ENCODE data around the gene SORCS2.

The SORCS2 gene

DNA sequence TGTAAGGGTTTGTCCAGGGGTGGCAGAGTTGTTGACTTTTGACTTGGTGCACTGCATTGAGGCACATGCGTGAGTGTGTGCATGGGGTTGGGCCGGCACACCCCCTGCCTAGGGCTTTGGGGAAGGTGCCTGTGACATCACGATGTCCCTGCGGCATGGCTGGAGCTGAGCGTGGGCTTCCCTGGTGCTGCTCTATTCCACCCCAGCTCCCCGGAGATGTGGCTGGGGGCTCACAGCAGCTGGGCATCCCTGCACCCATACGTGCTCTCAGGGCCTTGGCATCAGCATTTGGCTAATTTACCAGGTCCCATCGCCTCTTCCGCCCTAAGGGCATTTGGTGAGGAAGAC, 236.7 kb downstream of the SORCS2 start:
- DNase-seq (ENCODE audit: low spot score): no peak

GRCh38 chr4:7429601-7430078, 237.3 kb downstream of the SORCS2 start:
- DNase-seq (ENCODE audit: low spot score): no peak

DNA sequence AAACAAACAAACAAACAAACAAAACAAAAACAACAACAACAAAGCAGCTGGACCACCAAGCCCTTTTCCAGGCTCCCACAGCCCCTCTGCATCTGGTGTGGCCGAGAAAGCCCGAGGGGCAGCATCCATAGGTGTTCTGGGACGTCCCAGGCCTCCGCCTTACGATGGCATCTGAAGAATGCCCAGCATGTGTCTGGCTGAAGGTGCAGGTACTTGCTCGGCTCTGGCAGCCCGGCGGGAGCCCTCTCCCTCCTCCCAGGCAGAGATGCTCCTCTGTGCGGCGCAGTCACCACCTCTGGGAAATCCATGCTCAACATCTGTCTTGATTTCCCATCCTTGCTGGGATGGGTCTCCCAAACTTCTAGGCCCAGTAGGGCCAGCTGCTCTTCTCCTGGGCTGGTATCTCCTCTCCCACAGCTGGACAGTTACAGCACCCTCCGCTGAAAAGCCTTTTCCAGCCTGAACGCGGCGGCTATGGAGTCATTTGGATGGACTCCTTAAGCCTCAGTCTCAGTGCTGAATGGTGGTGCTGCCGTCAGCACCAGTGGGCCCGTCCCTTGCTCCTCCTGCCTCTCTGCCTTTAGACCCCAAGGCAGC, 238.1 kb downstream of the SORCS2 start:
- no peak for DNase-seq (ENCODE audit: low spot score)

GRCh38 chr4:7430965-7431695, 238.8 kb downstream of the SORCS2 start:
- DNase-seq (ENCODE audit: low spot score): no peak

DNA sequence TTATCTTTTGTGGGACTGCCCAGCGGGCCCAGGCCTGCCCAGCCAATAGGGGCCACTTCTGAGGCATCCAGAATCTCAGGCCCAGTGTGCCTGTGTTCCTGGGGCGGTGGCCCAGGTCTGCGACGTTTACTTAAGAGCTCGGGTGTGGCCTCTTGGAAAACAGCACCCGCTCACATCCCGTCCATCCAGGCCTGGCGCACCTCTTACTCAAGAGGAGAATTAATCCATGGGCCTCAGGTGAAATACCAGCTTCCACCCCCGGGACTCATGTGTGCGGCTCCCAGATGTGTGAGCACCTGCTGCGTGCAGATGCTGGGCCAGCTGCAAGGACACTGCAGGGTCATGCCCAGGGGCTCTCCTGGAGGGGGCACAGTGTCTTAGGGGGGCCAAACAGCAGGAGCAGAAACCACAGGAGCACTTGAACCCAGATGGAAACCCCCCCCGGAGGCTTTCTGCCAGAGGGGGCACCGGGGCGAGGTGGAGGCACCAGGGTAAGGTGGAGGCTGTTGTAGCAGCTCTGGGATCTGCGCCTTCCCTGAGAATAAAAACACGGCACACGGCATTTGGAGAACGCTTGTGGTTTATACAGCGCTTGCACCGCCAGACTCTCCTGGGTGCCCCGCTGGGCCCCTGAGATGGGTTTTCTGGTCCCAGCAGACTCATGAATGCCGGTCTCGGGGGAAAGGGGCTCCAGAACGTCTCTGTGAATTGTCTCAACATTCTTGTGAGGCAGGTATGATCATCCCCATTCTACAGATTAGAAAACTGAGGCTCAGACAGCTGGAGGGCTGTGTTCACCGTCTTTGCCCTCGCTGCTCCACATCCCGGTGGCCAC, 239.6 kb downstream of the SORCS2 start:
- DNase-seq (ENCODE audit: low spot score): no peak

- DNase-seq (ENCODE audit: low spot score): no peak
These were observed 240.4 kb downstream of the SORCS2 start for GRCh38 chr4:7432531-7433375.

DNA sequence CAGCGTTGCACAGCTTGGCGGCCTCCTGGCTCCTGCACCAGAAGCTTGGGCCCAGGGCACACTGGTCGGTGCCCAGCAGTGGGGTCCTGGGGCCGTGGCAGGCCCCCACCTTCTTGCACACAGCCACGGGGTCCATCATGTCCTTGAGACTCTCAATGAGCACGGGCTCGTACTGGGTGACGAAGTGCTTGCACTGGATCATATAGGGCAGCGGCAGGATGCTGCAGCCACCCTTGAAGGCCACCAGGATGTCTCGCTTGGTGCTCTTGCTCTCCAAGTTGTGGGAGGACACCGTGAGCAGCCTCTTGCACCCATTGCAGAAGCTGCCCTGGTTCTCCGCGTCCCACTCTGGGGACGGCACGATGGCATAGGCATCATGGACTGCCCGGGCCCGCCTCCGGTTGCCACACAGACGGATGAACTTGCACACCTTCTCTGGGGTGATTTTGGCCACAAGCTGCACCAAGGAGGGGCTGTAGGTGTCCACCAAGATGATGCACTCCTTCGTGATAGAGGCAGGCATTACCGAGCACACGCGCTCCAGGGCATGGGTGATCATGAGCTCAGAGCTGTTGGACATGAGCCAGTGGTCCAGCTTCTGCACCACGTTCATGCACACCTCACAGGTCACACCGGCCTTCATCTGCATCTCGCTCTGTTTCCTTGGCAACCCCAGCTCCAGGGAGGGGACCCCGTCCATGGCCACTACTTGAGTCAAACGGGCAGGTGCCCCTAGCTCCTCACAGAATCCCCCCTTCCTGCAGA, 241.2 kb downstream of the SORCS2 start:
- no peak for DNase-seq (ENCODE audit: low spot score)

DNA sequence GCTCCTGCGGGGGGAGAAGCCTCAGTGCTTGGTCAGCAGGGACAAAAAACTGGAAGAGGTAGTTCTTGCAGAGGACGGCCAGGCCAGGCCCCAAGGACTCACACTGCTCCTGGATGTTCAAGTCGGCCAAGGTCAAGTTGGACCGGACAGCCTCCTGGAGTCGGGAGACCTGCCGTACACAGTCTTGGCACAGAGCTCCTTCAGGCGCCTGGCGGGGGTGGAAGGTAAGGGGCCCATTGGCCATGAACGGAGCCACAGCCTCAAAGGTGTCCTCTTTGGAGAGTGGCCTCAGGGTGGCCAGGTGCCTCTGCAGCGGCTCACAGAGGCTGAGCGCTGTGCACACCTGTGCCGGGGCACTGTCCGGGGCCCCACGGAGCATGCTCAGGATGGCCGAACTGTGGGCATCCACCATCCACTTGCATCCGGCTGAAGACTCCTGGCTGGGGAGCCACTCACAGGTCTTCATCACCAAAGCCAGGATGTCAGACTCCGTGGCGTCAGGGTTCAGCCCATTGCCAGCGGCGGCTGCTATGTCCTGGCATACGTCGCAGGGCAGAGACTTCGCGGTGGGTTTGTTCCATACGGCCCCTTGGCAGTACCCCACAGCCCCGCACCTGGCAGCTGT, 241.9 kb downstream of the SORCS2 start:
- no peak for DNase-seq (ENCODE audit: low spot score)

DNA sequence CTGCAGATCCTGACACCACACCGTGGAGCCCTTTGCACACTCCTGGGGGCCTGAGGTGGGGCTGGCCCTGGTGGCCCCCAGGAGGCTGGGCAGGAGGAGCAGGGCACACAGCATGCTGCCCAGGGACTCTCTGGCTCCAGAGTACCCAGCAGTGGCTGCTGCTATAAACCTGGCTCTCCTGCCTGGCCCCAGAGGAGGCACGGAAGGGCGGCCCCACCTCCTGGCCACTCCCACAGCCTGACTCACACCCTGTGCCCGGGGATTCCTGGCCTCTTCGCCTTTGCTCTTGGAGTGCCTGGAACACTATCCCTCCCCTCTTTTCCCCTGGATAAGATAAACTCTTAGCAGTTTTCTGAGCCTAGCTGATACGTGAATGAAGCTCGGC, 242.4 kb downstream of the SORCS2 start, which contains the start of gene PSAPL1:
Gene PSAPL1, minus strand, starts transcription at position 165 of the 385 bp plus-strand sequence. Its CDS starts 51 bp downstream, at position 114.
- DNase-seq (ENCODE audit: low spot score): peak; percentile 63

GRCh38 chr4:7435471-7436061, 243.2 kb downstream of the SORCS2 start:
- DNase-seq (ENCODE audit: low spot score): no peak

DNA sequence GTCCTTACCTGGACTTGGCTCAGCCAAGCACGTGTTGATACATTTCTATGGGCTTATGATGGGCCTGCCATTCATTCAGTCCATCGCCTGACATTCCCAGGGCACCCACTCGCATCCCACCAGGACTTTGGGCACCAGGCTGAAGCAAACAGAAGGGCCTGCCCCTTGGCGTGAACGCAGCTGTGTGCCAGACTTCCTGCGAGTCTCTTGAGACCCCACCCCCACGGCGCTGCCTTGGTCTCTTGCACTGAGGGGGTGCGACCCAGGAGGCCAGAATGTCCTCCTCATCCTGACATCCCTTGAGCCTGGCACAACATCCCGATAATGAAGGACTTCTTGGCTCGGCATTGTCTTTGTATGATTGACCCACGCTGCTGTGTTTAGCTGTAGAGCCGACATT, 243.9 kb downstream of the SORCS2 start:
- no peak for DNase-seq (ENCODE audit: low spot score)

DNA sequence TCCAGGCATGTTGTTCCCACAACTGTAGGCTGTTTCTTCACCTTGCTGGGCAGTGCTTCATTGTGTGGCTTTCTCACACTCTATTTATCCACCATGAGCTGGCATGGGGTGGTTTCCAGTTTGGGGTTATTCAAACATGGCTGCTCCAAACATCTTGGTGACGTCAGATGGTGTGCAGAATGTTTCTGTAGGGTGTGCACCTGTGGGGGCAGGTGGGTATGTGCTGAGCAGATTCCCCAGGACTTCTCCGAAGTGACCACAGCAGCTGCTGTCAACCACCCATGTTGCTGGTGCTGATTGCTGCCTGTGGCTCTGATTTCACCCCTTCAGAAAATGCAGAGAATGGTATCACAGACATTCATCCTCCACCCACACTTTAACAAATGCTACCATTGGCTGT, 247.4 kb downstream of the SORCS2 start:
- DNase-seq (ENCODE audit: low spot score): no peak

DNA sequence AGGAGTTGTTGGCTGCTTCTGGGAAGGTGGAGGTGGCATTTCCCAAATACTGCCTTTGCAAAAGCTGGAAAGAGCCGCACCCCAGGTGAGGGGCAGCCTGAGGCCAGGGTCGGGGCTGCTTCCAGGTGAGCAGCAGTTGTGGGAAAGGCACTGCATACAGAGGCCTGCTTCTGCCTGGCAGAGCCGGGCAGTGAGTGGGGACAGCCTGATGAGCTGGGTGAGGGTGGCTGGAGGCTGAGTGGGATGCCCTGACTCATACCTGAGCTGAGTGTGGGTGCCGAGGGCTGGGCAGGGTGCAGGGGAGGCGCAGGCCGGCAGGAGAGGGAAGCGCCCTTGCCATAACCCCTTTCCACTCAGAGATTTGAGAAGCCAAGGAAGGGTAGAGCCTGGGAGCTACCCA, 248.9 kb downstream of the SORCS2 start:
- no peak for DNase-seq (ENCODE audit: low spot score)

DNA sequence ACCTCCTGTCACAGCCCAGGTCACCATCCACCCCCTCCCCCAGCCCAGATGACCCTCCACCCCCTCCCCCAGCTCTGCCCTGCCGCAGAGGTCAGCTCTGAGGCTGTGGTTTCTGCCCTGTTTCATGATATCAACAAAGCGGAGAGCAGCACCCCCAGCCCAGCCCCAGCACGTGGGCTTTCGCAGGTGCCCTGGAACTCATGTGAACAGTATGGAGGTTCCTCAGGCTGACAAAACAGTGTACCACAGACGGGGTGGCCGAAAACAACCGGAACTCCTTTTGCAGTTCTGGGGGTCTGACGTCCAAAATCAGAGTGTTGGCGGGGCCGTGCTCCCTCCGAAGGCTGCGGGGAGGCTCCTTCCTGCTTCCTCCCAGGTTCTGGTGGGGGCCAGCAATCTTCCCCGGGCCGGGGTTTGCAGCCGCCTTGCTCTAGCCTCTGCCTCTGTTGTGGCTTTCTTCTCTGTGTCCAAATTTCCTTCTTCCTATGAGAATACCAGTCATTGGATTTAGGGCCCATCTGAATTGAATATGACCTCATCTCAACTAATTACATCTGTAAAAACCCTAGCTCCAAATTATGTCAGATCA, 250.3 kb downstream of the SORCS2 start:
- DNase-seq (ENCODE audit: low spot score): no peak

DNA sequence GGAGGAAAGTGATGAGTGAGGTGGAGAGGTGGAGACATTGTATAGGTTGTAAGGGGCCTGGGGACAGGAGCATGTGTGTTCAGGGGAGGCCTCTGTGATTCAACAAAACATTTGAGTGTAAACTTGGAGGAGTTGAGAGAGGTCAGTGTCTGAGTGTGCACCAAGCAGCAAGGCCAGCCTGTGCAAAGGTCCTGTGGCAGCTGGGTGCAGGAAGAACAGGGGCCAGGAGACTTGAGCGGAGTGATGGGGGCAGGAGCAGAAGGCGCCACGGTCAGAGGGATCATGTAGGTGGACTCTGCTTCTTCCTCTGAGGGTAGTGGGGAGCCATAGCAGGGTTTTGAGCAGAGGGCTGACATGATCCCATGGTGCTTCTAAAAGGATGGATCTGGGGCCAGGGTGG, 252.0 kb downstream of the SORCS2 start:
- DNase-seq (ENCODE audit: low spot score): no peak

GRCh38 chr4:7444731-7445130, 252.4 kb downstream of the SORCS2 start:
- DNase-seq (ENCODE audit: low spot score): no peak

DNA sequence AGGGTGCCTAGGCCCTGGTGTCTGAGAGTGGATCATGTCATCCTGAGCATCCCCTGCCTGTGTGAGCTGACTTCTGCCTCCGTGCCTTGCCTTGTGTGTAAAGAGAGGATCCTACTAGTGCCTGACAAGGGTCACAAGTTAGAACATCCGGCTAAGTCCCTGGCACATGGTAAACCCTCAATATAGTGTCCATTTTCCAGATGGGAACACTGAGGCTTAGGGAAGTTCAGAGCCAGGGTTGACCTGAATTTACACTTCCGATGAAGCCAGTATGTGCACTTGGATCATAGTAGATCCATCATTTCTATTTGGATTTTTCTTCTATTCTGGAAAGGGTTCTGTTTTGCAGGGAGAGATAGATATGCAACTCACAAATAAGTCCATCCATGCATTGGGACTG, 254.9 kb downstream of the SORCS2 start:
- no peak for DNase-seq (ENCODE audit: low spot score)

DNA sequence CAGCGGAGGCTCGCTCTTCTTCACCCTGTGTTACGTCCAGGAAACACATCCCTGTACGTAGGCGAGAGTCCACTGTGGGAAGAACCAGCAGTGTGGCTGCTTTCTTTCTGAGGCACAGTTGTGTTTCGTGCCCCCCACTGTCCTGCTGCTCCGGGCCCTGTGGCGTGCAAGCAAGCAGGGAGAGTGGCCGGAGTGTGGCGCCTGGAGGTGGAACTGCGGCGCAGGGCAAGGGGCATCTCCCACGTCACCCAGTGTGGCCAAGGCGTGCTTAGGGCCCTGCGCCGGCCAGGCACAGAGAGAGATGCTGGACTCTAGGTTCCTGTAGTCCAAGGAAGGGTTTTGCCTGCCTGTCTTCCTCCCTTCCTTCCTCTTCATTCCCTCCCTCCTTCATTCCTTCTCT, 255.7 kb downstream of the SORCS2 start:
- no peak for DNase-seq (ENCODE audit: low spot score)

GRCh38 chr4:7450775-7451433, 258.6 kb downstream of the SORCS2 start:
- no peak for DNase-seq (ENCODE audit: low spot score)

GRCh38 chr4:7451434-7451789, 259.1 kb downstream of the SORCS2 start:
- DNase-seq (ENCODE audit: low spot score): no peak

Data from AG08396 (cell line).